WTC11 (cell line): ENCODE measurements around the gene PLD2. TPM values are rescaled to one million over a fixed set of nuclear protein-coding genes. Genes with fewer than 3 reads are reported as not detected.
"Not testable (repeated sequence)": the region's sequence is repeated elsewhere in the genome, so short reads cannot be mapped to it uniquely, and the experiment has no call there.

Experiments used
- ATAC-seq: fragments of 200-7000 bp; cut with Tn5 transposase; 2 replicates; pipeline ENCODE4 v1.10.0; 2021; ENCODE audit warnings: mild to moderate bottlenecking, moderate library complexity
- CTCF ChIA-PET: fragments of 300-600 bp; sonication (Branson Sonifier 250); formaldehyde crosslinking; loops from one replicate; lab custom pipeline; 2021; ENCODE audit warnings: antibody characterized with exemption; lab: Charles Lee
- POLR2A ChIA-PET: fragments of 350-600 bp; sonication (Branson Sonifier 250); formaldehyde crosslinking; loops from one replicate; lab custom pipeline; 2021; ENCODE audit warnings: antibody characterized with exemption; lab: Charles Lee
- DNase-seq: peaks from one replicate; pipeline ENCODE4 v3.0.0; 2021; ENCODE audit warnings: low spot score
- H3K27ac Mint-ChIP-seq: 2 replicates; pipeline ENCODE4 v1.8.0; 2021; ENCODE audit warnings: mixed read lengths
- H3K27me3 Mint-ChIP-seq: 2 replicates; pipeline ENCODE4 v1.8.0; 2021; ENCODE audit warnings: low read depth, mild to moderate bottlenecking, moderate library complexity, mixed read lengths
- H3K36me3 Mint-ChIP-seq: 2 replicates; pipeline ENCODE4 v1.8.0; 2021; ENCODE audit warnings: mixed read lengths
- H3K4me1 Mint-ChIP-seq: 2 replicates; pipeline ENCODE4 v1.8.0; 2022; ENCODE audit warnings: mixed read lengths
- H3K4me3 Mint-ChIP-seq: 2 replicates; pipeline ENCODE4 v1.8.0; 2021; ENCODE audit warnings: mild to moderate bottlenecking, moderate library complexity, mixed read lengths
- H3K9me3 Mint-ChIP-seq: 2 replicates; pipeline ENCODE4 v1.8.0; 2021; ENCODE audit warnings: mixed read lengths
- CDX4 ChIP-seq: fragments of 250-450 bp; sonication (Bioruptor Pico); IDR thresholded peaks from 2 replicates; pipeline ENCODE4 v1.9.0; 2021; ENCODE audit warnings: moderate library complexity, mild to moderate bottlenecking, inconsistent platforms, borderline replicate concordance
- ELF4 ChIP-seq: sonication (generic); formaldehyde crosslinking; IDR thresholded peaks from 2 replicates; pipeline ENCODE4 v1.8.1; 2022; ENCODE audit warnings: low read depth, mild to moderate bottlenecking, moderate library complexity, missing genetic modification reagents
- HMGA2 ChIP-seq: fragments of 250-450 bp; sonication (Bioruptor Pico); IDR thresholded peaks from 2 replicates; pipeline ENCODE4 v1.4.0; 2021; ENCODE audit warnings: mild to moderate bottlenecking, moderate library complexity
- JAZF1 ChIP-seq: fragments of 250-450 bp; sonication (Bioruptor Pico); IDR thresholded peaks from 2 replicates; pipeline ENCODE4 v1.9.0; 2021; ENCODE audit warnings: moderate library complexity, mild to moderate bottlenecking, inconsistent platforms
- SMAD3 ChIP-seq: sonication (generic); formaldehyde crosslinking; IDR thresholded peaks from 2 replicates; pipeline ENCODE4 v1.8.0; 2022; ENCODE audit warnings: missing genetic modification reagents, mild to moderate bottlenecking, borderline replicate concordance
- TEAD4 ChIP-seq: sonication (generic); formaldehyde crosslinking; IDR thresholded peaks from 2 replicates; pipeline ENCODE4 v1.8.0; 2022; ENCODE audit warnings: mild to moderate bottlenecking, missing genetic modification reagents
- USF1 ChIP-seq: sonication (generic); formaldehyde crosslinking; IDR thresholded peaks from 2 replicates; pipeline ENCODE4 v1.8.0; 2022; ENCODE audit warnings: mild to moderate bottlenecking, missing genetic modification reagents
- USF2 ChIP-seq: sonication (generic); formaldehyde crosslinking; IDR thresholded peaks from 2 replicates; pipeline ENCODE4 v1.8.1; 2023; ENCODE audit warnings: mild to moderate bottlenecking, missing genetic modification reagents, moderate library complexity
- ZNF219 ChIP-seq: sonication (generic); formaldehyde crosslinking; IDR thresholded peaks from 2 replicates; pipeline ENCODE4 v1.8.0; 2023; ENCODE audit warnings: missing genetic modification reagents, mild to moderate bottlenecking, borderline replicate concordance
- ZNF317 ChIP-seq: sonication (generic); formaldehyde crosslinking; IDR thresholded peaks from 2 replicates; pipeline ENCODE4 v1.8.1; 2023; ENCODE audit warnings: low read depth, mild to moderate bottlenecking, moderate library complexity, missing genetic modification reagents, borderline replicate concordance
- ZNF416 ChIP-seq: fragments of 250-450 bp; sonication (Bioruptor Pico); IDR thresholded peaks from 2 replicates; pipeline ENCODE4 v1.9.0; 2021; ENCODE audit warnings: mild to moderate bottlenecking, inconsistent platforms
- ZNF532 ChIP-seq: fragments of 250-450 bp; sonication (Bioruptor Pico); IDR thresholded peaks from 2 replicates; pipeline ENCODE4 v1.9.0; 2021; ENCODE audit warnings: mild to moderate bottlenecking, borderline replicate concordance
- total RNA-seq: library from RNA; stranded (reverse); gene quantifications from 3 replicates; pipeline ENCODE4 v1.2.3, GENCODE V29; 2021
- TF ChIP-seq, protein P1 (sequence below): sonication (generic); formaldehyde crosslinking; IDR thresholded peaks from 2 replicates; pipeline ENCODE4 v1.8.1; 2022; ENCODE audit warnings: low read depth, missing genetic modification reagents, borderline replicate concordance
- TF ChIP-seq, protein P2 (sequence below): sonication (generic); formaldehyde crosslinking; IDR thresholded peaks from 2 replicates; pipeline ENCODE4 v1.8.1; 2023; ENCODE audit warnings: mild to moderate bottlenecking, moderate library complexity, missing genetic modification reagents

The PLD2 gene
- total RNA-seq, 1 experiment from 2014 or later: 64.9 TPM

GRCh38 chr17:4869058-4869998, 62.4 kb downstream of the PLD2 start:
- H3K4me1 Mint-ChIP-seq, H3K36me3 Mint-ChIP-seq, H3K9me3 Mint-ChIP-seq, H3K4me3 Mint-ChIP-seq, DNase-seq, ATAC-seq, H3K27ac Mint-ChIP-seq, H3K27me3 Mint-ChIP-seq: not testable (repeated sequence)
- TF ChIP-seq HMGA2 (CRISPR knock-in tag): peak; percentile 97
- CTCF ChIA-PET: interaction anchor here (1.1 kb wide), 1 partner anchor 30 kb away, joined by 3 read pairs; no protein-coding TSS in a partner anchor
- POLR2A ChIA-PET: interaction anchor here (0.6 to 0.8 kb wide), 2 partner anchors 14 to 62 kb away, joined by 3 read pairs; no protein-coding TSS in a partner anchor

DNA sequence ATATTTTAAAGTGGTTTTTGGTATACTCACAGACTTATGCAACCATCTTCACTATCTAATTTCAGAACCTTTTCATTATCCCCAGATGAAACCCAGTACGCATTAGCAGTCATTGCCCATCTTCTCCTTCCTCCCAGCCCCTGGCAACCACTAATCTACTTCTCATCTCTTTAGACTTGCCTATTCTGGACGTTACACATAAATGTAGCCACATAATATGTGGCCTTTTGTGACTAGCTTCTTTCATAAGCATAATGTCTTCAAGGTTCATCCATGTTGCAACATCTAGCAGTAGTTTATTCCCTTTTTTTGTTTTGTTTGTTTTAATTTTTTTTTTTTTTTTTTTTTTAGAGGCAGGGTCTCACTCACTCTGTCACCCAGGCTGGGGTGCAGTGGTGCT, 63.9 kb downstream of the PLD2 start:
- CTCF ChIA-PET: no interaction called here
- ATAC-seq (no peak), DNase-seq (no peak)
- TF ChIP-seq, protein P1, sequence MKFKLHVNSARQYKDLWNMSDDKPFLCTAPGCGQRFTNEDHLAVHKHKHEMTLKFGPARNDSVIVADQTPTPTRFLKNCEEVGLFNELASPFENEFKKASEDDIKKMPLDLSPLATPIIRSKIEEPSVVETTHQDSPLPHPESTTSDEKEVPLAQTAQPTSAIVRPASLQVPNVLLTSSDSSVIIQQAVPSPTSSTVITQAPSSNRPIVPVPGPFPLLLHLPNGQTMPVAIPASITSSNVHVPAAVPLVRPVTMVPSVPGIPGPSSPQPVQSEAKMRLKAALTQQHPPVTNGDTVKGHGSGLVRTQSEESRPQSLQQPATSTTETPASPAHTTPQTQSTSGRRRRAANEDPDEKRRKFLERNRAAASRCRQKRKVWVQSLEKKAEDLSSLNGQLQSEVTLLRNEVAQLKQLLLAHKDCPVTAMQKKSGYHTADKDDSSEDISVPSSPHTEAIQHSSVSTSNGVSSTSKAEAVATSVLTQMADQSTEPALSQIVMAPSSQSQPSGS (CRISPR knock-in tag): no peak
- TF ChIP-seq JAZF1 (no peak), USF1 (CRISPR knock-in tag) (no peak), USF2 (CRISPR knock-in tag) (no peak), SMAD3 (CRISPR knock-in tag) (no peak), ZNF317 (CRISPR knock-in tag) (no peak), ZNF219 (CRISPR knock-in tag) (no peak), TEAD4 (no peak), ELF4 (no peak), CDX4 (CRISPR knock-in tag) (no peak)
- Mint-ChIP-seq H3K9me3 (no peaks in the 10 kb centered on the region), H3K27me3 (no peaks in the 10 kb centered on the region), H3K4me3 (no peak overlapping the region), H3K36me3 (no peaks in the 10 kb centered on the region), H3K27ac (no peak overlapping the region), H3K4me1 (peaks cover 9% of the 10 kb centered on the region)
- POLR2A ChIA-PET: no interaction called here

GRCh38 chr17:4872786-4873185, 65.8 kb downstream of the PLD2 start:
- Mint-ChIP-seq H3K27ac (peak overlapping the region; percentile 89), H3K4me3 (no peak overlapping the region), H3K4me1 (peaks cover 9% of the 10 kb centered on the region), H3K27me3 (no peaks in the 10 kb centered on the region), H3K9me3 (no peaks in the 10 kb centered on the region), H3K36me3 (no peaks in the 10 kb centered on the region)
- ChIA-PET POLR2A (no interaction called here), CTCF (interaction anchor here (0.6 to 1.4 kb wide), 3 partner anchors 8 to 74 kb away, joined by 3 to 6 read pairs (median 5); partner anchors contain the start of gene C17orf107)
- ATAC-seq (peak; percentile 53), DNase-seq (no peak)
- TF ChIP-seq ZNF416 (CRISPR knock-in tag) (no peak), ELF4 (no peak), ZNF532 (CRISPR knock-in tag) (no peak)
- TF ChIP-seq, protein P2, sequence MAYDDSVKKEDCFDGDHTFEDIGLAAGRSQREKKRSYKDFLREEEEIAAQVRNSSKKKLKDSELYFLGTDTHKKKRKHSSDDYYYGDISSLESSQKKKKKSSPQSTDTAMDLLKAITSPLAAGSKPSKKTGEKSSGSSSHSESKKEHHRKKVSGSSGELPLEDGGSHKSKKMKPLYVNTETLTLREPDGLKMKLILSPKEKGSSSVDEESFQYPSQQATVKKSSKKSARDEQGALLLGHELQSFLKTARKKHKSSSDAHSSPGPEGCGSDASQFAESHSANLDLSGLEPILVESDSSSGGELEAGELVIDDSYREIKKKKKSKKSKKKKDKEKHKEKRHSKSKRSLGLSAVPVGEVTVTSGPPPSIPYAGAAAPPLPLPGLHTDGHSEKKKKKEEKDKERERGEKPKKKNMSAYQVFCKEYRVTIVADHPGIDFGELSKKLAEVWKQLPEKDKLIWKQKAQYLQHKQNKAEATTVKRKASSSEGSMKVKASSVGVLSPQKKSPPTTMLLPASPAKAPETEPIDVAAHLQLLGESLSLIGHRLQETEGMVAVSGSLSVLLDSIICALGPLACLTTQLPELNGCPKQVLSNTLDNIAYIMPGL (CRISPR knock-in tag): no peak
